B cell (primary cell): ENCODE data around the gene NR3C2. TPM values are rescaled to one million over a fixed set of nuclear protein-coding genes. Genes with fewer than 3 reads are reported as not detected.

Experiments used
- ATAC-seq: fragments of 200-7000 bp; cut with Tn5 transposase; one replicate; pipeline ENCODE4 v1.10.0; 2021; ENCODE audit warnings: low read depth, mild to moderate bottlenecking, moderate number of reproducible peaks, moderate library complexity
- CTCF ChIA-PET: fragments of 350-600 bp; sonication (Branson Sonifier 250); formaldehyde crosslinking; loops from one replicate; lab custom pipeline; 2021; ENCODE audit warnings: antibody characterized with exemption, inconsistent platforms; lab: Charles Lee
- POLR2A ChIA-PET: fragments of 350-600 bp; sonication (Branson Sonifier 250); formaldehyde crosslinking; loops from one replicate; lab custom pipeline; 2021; ENCODE audit warnings: antibody characterized with exemption; lab: Charles Lee
- DNase-seq: peaks from one replicate; pipeline ENCODE4 v3.0.0; 2013
- H2AFZ ChIP-seq: 2 replicates; pipeline ENCODE4 v1.6.1; 2012; ENCODE audit warnings: mild to moderate bottlenecking, low read depth, low read length; ENCODE audit not compliant: insufficient read depth, poor library complexity, severe bottlenecking
- H3K27ac ChIP-seq, 2 donors: 1 replicate in 1 of 2; 2 replicates in 1 of 2; pipeline ENCODE4 v1.5.1; 2012 to 2013; ENCODE audit warnings: low read length in 2 of 2, mild to moderate bottlenecking in 2 of 2, moderate library complexity in 1 of 2
- H3K27me3 ChIP-seq, 4 experiments: fragments of 200-600 bp in 1 of 4; sonication (generic) in 1 of 4; replicated peaks in 1 of 4; 1 replicate in 2 of 4; 2 replicates in 2 of 4; pipeline versions ENCODE4 v1.6.1 to v1.7.0; 2013 to 2016; ENCODE audit warnings: low read length in 3 of 4, mild to moderate bottlenecking in 2 of 4, mixed read lengths in 1 of 4, moderate library complexity in 1 of 4; ENCODE audit not compliant: insufficient read depth in 4 of 4, control insufficient read depth in 3 of 4; ENCODE audit errors: control extremely low read depth in 1 of 4
- H3K36me3 ChIP-seq, 2 experiments: replicated peaks in 1 of 2; 1 replicate in 1 of 2; 2 replicates in 1 of 2; pipeline versions ENCODE4 v1.6.1 to v1.7.1; 2013; ENCODE audit warnings: low read length in 1 of 2; ENCODE audit not compliant: insufficient read depth in 2 of 2, control insufficient read depth in 1 of 2; ENCODE audit errors: control extremely low read depth in 1 of 2, extremely low read depth in 1 of 2
- H3K4me1 ChIP-seq, 2 donors: fragments of 200-600 bp in 1 of 2; sonication (generic) in 1 of 2; 1 replicate in 1 of 2; 2 replicates in 1 of 2; pipeline versions ENCODE4 v1.5.1 to v1.6.1; 2013 to 2017; ENCODE audit warnings: low read length in 2 of 2; ENCODE audit not compliant: control insufficient read depth in 2 of 2, insufficient read depth in 2 of 2
- H3K4me2 ChIP-seq: replicated peaks from 2 replicates; pipeline ENCODE3; 2012; ENCODE audit warnings: mild to moderate bottlenecking, low read depth, low read length; ENCODE audit not compliant: poor library complexity, severe bottlenecking
- H3K4me3 ChIP-seq, 5 experiments: fragments of 200-600 bp in 1 of 5; sonication (generic) in 1 of 5; 1 replicate in 3 of 5; 2 replicates in 2 of 5; pipeline versions ENCODE4 v1.5.1 to v1.7.0; 2011 to 2016; ENCODE audit warnings: low read length in 4 of 5, mild to moderate bottlenecking in 4 of 5, low read depth in 2 of 5, control low read depth in 1 of 5, moderate library complexity in 1 of 5; ENCODE audit not compliant: insufficient read depth in 1 of 5; ENCODE audit errors: control extremely low read depth in 1 of 5, extremely low read depth in 1 of 5
- H3K79me2 ChIP-seq: fragments of 200-600 bp; sonication (generic); one replicate; pipeline ENCODE4 v1.6.0; 2016; ENCODE audit warnings: low read length; ENCODE audit not compliant: control insufficient read depth, insufficient read depth
- H3K9ac ChIP-seq: fragments of 200-600 bp; sonication (generic); 2 replicates; pipeline ENCODE4 v1.6.1; 2017; ENCODE audit warnings: mild to moderate bottlenecking, low read length, moderate library complexity
- H3K9me3 ChIP-seq, 3 donors: one replicate each; pipeline versions ENCODE4 v1.6.1 to v1.7.1; 2013; ENCODE audit warnings: low read length in 2 of 3; ENCODE audit not compliant: control insufficient read depth in 2 of 3, insufficient read depth in 1 of 3; ENCODE audit errors: control extremely low read depth in 1 of 3
- H4K20me1 ChIP-seq: 2 replicates; pipeline ENCODE4 v1.6.0; 2012; ENCODE audit warnings: mild to moderate bottlenecking, low read length; ENCODE audit not compliant: insufficient read depth, control insufficient read depth, poor library complexity, severe bottlenecking
- H3K27ac Mint-ChIP-seq: one replicate; pipeline ENCODE4 v1.8.0; 2021; ENCODE audit warnings: mixed read lengths
- H3K27me3 Mint-ChIP-seq: one replicate; pipeline ENCODE4 v1.8.0; 2021; ENCODE audit warnings: mixed read lengths
- H3K4me1 Mint-ChIP-seq: one replicate; pipeline ENCODE4 v1.8.0; 2021; ENCODE audit warnings: mixed read lengths
- H3K4me3 Mint-ChIP-seq: one replicate; pipeline ENCODE4 v1.8.0; 2021; ENCODE audit warnings: mixed read lengths
- H3K9me3 Mint-ChIP-seq: one replicate; pipeline ENCODE4 v1.8.0; 2022; ENCODE audit warnings: mixed read lengths; ENCODE audit not compliant: insufficient read depth
- EZH2 ChIP-seq: IDR thresholded peaks from 2 replicates; pipeline ENCODE4 v1.6.1; 2012; ENCODE audit warnings: borderline replicate concordance, low read depth, mild to moderate bottlenecking, moderate library complexity, low read length; ENCODE audit not compliant: insufficient read depth, poor library complexity, severe bottlenecking
- WGBS: methylation state at CpG from one replicate; pipeline ENCODE4 v1.1.5; 2013; ENCODE audit warnings: missing lambda C conversion rate; ENCODE audit not compliant: insufficient coverage; 5-methylcytosine and 5-hydroxymethylcytosine counted together
- intact Hi-C: fragments of 100-400 bp; cut with micrococcal nuclease; formaldehyde crosslinking; loops from one replicate; pipeline ENCODE4 v1.10.0; 2022
- polyA plus RNA-seq: library from polyadenylated mRNA; depleted of rRNA; stranded (reverse); fragments of >200 nt; gene quantifications from 2 replicates; pipeline ENCODE4 v1.2.3, GENCODE V29; 2012
- total RNA-seq, 2 donors: library from RNA; stranded (reverse); fragments of 120-200 nt in 1 of 2; gene quantifications; 1 replicate in 1 of 2; 2 replicates in 1 of 2; pipeline versions ENCODE4 v1.2.3 to v1.2.4, GENCODE V29; 2013 to 2022
- TF ChIP-seq, protein P1 (sequence below): fragments of 200-600 bp; IDR thresholded peaks from one replicate; pipeline ENCODE4 v1.8.0; 2022; ENCODE audit warnings: antibody characterized with exemption, mild to moderate bottlenecking

Gene NR3C2
- total and polyA plus RNA-seq, 2 donors (not counting 1 experiment from before 2014, with no cell fraction given), result 6.7 to 19.3 TPM

DNA sequence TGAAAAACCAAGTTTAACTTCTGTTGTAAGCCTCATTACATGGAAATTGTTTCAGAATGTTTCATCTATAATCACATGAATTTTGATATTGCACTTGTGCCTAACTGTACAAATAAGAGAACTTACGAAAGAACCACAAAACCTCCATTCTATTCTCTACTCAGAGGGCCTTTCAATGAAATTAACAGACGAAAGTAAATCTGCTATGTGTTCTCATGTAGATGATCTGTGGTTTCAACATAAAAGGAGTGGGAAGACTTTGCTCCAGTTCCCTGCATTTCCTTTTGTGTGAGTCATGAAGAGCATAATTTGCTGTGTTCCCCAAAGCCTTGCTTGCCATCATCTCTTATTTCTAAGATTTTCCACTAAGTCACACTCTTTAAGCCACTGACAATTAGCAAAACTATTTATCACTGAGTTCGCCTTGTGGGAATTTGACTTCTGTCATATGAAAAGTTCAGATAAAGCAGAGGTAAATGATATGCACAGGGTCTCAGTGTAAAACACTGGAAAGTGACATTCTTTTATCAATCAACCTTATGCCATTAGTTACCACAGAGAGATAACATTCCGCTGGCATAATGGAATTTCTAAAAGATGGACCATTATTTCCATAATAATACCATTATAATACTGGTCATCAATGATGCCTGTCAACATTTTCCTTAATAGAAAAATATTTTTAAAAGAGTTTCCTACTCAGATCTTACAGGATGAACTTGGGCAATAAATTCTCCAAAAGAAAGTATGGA is 329.8 kb downstream of the NR3C2 start:
- no peak overlapping the region for H3K27ac ChIP-seq
- H3K4me2 ChIP-seq, result no peak overlapping the region
- ATAC-seq (no peak), DNase-seq (no peak)
- H3K4me3 Mint-ChIP-seq, result no peak overlapping the region
- H3K27ac Mint-ChIP-seq, result no peak overlapping the region
- H3K9ac ChIP-seq, result no peak overlapping the region
- H3K27me3 Mint-ChIP-seq, result no peaks in the 10 kb centered on the region
- H3K36me3 ChIP-seq, result peaks cover 0 to 2% of the 10 kb centered on the region in 2 experiments
- H3K27me3 ChIP-seq, result no peaks in the 10 kb centered on the region
- CTCF ChIA-PET, result no interaction called here
- no peaks in the 10 kb centered on the region for H4K20me1 ChIP-seq
- H3K9me3 ChIP-seq, result peaks cover 0 to 9% (median 0%) of the 10 kb centered on the region in 3 donors
- intact Hi-C loops, result no loop called here
- WGBS, result no CpG with 5 or more reads among the region's 4 CpGs
- POLR2A ChIA-PET, result no interaction called here
- H3K4me1 ChIP-seq, result no peaks in the 10 kb centered on the region
- no peaks in the 10 kb centered on the region for H3K4me1 Mint-ChIP-seq
- H3K9me3 Mint-ChIP-seq, result no peaks in the 10 kb centered on the region
- TF ChIP-seq, protein P1, sequence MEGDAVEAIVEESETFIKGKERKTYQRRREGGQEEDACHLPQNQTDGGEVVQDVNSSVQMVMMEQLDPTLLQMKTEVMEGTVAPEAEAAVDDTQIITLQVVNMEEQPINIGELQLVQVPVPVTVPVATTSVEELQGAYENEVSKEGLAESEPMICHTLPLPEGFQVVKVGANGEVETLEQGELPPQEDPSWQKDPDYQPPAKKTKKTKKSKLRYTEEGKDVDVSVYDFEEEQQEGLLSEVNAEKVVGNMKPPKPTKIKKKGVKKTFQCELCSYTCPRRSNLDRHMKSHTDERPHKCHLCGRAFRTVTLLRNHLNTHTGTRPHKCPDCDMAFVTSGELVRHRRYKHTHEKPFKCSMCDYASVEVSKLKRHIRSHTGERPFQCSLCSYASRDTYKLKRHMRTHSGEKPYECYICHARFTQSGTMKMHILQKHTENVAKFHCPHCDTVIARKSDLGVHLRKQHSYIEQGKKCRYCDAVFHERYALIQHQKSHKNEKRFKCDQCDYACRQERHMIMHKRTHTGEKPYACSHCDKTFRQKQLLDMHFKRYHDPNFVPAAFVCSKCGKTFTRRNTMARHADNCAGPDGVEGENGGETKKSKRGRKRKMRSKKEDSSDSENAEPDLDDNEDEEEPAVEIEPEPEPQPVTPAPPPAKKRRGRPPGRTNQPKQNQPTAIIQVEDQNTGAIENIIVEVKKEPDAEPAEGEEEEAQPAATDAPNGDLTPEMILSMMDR, result no peak
- no peak for TF ChIP-seq EZH2
- H3K79me2 ChIP-seq, result no peaks in the 10 kb centered on the region
- H2AFZ ChIP-seq, result no peak overlapping the region
- H3K4me3 ChIP-seq, result no peak overlapping the region

DNA sequence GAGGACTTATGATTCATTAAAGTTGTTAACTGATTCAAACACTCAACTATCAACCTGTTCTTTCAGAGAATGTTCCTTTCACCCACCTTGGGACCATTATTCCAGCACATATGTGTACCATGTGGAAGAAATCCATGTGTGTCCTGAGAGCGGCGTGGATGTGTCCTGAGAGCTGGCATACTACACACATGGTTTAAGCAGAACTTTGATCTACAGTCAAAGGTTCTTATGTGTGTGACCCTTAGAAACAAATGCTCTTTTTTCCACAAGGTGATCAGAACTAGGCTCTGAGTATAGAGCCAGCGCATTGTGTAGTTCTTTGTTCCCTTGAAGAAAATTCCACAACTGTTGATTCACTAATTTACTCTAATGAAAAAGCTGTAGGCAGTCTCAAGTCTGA is 332.0 kb downstream of the NR3C2 start:
- ChIA-PET POLR2A (no interaction called here), CTCF (no interaction called here)
- Mint-ChIP-seq H3K4me3 (no peak overlapping the region), H3K27ac (no peak overlapping the region), H3K9me3 (peaks cover 4% of the 10 kb centered on the region), H3K4me1 (no peaks in the 10 kb centered on the region), H3K27me3 (no peaks in the 10 kb centered on the region)
- Histone ChIP-seq H3K4me1 (no peaks in the 10 kb centered on the region), H2AFZ (no peak overlapping the region), H4K20me1 (no peaks in the 10 kb centered on the region), H3K9me3 (peaks cover 0 to 9% (median 0%) of the 10 kb centered on the region in 3 donors), H3K36me3 (peaks cover 0 to 2% of the 10 kb centered on the region in 2 experiments), H3K79me2 (no peaks in the 10 kb centered on the region), H3K27me3 (no peaks in the 10 kb centered on the region), H3K27ac (no peak overlapping the region), H3K4me3 (no peak overlapping the region), H3K9ac (no peak overlapping the region), H3K4me2 (no peak overlapping the region)
- no peak for DNase-seq
- TF ChIP-seq EZH2, result no peak
- TF ChIP-seq, protein P1, result no peak
- intact Hi-C loops, result no loop called here
- WGBS, result 100% methylated on average over 2 of the region's 3 CpGs
- ATAC-seq, result no peak
